Stimulated activated naive CD4-positive, alpha-beta T cell (primary cell): ENCODE measurements around the gene SF3A1.

Experiments
- DNase-seq, 6 experiments: peaks; one replicate each; lab custom pipeline; 2025; lab: John Stamatoyannopoulos, UW

The SF3A1 gene

GRCh38 chr22:30323246-30323645 lies 33.4 kb downstream of the SF3A1 start:
- DNase-seq = no peak

- no peak for DNase-seq
Observed at GRCh38 chr22:30321461-30321860, 35.2 kb downstream of the SF3A1 start.

GRCh38 chr22:30320021-30320556 lies 36.6 kb downstream of the SF3A1 start:
- no peak for DNase-seq

- no peak for DNase-seq
Observed at GRCh38 chr22:30318799-30319419, 37.8 kb downstream of the SF3A1 start.

- no peak for DNase-seq
Observed at GRCh38 chr22:30317778-30318177, 38.9 kb downstream of the SF3A1 start.

- DNase-seq = no peak
Observed at GRCh38 chr22:30315962-30316576, 40.6 kb downstream of the SF3A1 start.

GRCh38 chr22:30314915-30315314 lies 41.8 kb downstream of the SF3A1 start:
- peak in 2 of 6 experiments; percentile 12 to 29 for DNase-seq

GRCh38 chr22:30313527-30314363 lies 42.9 kb downstream of the SF3A1 start:
- DNase-seq = no peak

- DNase-seq = no peak
Observed at GRCh38 chr22:30312053-30312452, 44.6 kb downstream of the SF3A1 start.

GRCh38 chr22:30310881-30311771 lies 45.6 kb downstream of the SF3A1 start:
- DNase-seq = no peak

GRCh38 chr22:30309951-30310741 lies 46.5 kb downstream of the SF3A1 start:
- peak in 3 of 6 experiments; percentile 39 to 59 (median 50) for DNase-seq

- DNase-seq = peak in 2 of 6 experiments; percentile 13 to 15
Observed at GRCh38 chr22:30308518-30309230, 48.0 kb downstream of the SF3A1 start.

GRCh38 chr22:30308093-30308492 lies 48.6 kb downstream of the SF3A1 start:
- no peak for DNase-seq

- DNase-seq = no peak
Observed at GRCh38 chr22:30307041-30307574, 49.6 kb downstream of the SF3A1 start.

- peak in 1 of 6 experiments; percentile 80 for DNase-seq
Observed at GRCh38 chr22:30306627-30307011, 50.1 kb downstream of the SF3A1 start.

- peak in 4 of 6 experiments; percentile 11 to 88 (median 86) for DNase-seq
Observed at GRCh38 chr22:30305906-30306626, 50.6 kb downstream of the SF3A1 start.

GRCh38 chr22:30305519-30305905 lies 51.2 kb downstream of the SF3A1 start:
- DNase-seq = peak; percentile 24 to 73 (median 52)

- no peak for DNase-seq
Observed at GRCh38 chr22:30304495-30305244, 52.0 kb downstream of the SF3A1 start.

- no peak for DNase-seq
Observed at GRCh38 chr22:30302810-30303138, 53.9 kb downstream of the SF3A1 start.
